SK-N-SH (cell line): ENCODE measurements around the gene ARGLU1. TPM values are rescaled to one million over a fixed set of nuclear protein-coding genes. Genes with fewer than 3 reads are reported as not detected.

Source experiments
- CTCF ChIA-PET: fragments of 300-600, 350-600 bp; formaldehyde crosslinking; extraction: SDS; loops from one replicate; lab custom pipeline; 2021; lab: Yijun Ruan, JAX
- POLR2A ChIA-PET: fragments of 350-600 bp; sonication (Branson Sonifier 250); formaldehyde crosslinking; extraction: SDS; loops from one replicate; lab custom pipeline; 2020; ENCODE audit warnings: antibody characterized with exemption, inconsistent platforms; lab: Yijun Ruan, JAX
- DNase-seq: peaks from one replicate; pipeline ENCODE4 v3.0.0; 2012
- H2AFZ ChIP-seq: fragments of 200-600 bp; sonication (generic); 2 replicates; pipeline ENCODE4 v1.8.1; 2016; ENCODE audit warnings: antibody characterized with exemption, mild to moderate bottlenecking, low read depth
- H3F3A ChIP-seq: fragments of 200-600 bp; sonication (generic); replicated peaks from 2 replicates; pipeline ENCODE3; 2016; ENCODE audit warnings: antibody characterized with exemption, mild to moderate bottlenecking; ENCODE audit not compliant: insufficient read depth
- H3K27ac ChIP-seq, 2 experiments: fragments of 200-500 bp in 1 of 2; fragments of 200-600 bp in 1 of 2; sonication (Bioruptor generic) in 1 of 2; sonication (generic), shearing (Covaris generic) in 1 of 2; 2 replicates each; pipeline versions ENCODE4 v1.5.1 to v1.6.1; 2014 to 2016; ENCODE audit warnings: low read depth in 2 of 2, inconsistent platforms in 1 of 2, low read length in 1 of 2, mild to moderate bottlenecking in 1 of 2, mixed read lengths in 1 of 2
- H3K27me3 ChIP-seq: fragments of 200-600 bp; sonication (generic), shearing (Covaris generic); 2 replicates; pipeline ENCODE4 v1.6.1; 2016; ENCODE audit warnings: mixed run types; ENCODE audit not compliant: insufficient read depth
- H3K36me3 ChIP-seq, 2 experiments: fragments of 200-500 bp in 1 of 2; fragments of 200-600 bp in 1 of 2; sonication (Bioruptor generic) in 1 of 2; sonication (generic) in 1 of 2; replicated peaks in 1 of 2; 2 replicates each; pipeline versions ENCODE3 to v1.5.1; 2014 to 2016; ENCODE audit warnings: low read length in 1 of 2, mild to moderate bottlenecking in 1 of 2; ENCODE audit not compliant: insufficient read depth in 2 of 2, control insufficient read depth in 1 of 2
- H3K4me1 ChIP-seq, 2 experiments: fragments of 200-500 bp in 1 of 2; fragments of 200-600 bp in 1 of 2; sonication (Bioruptor generic) in 1 of 2; sonication (generic), shearing (Covaris generic) in 1 of 2; 2 replicates each; pipeline versions ENCODE4 v1.5.1 to v1.6.1; 2014 to 2016; ENCODE audit warnings: low read depth in 1 of 2, low read length in 1 of 2, mixed run types in 1 of 2; ENCODE audit not compliant: insufficient read depth in 2 of 2, control insufficient read depth in 1 of 2
- H3K4me2 ChIP-seq: fragments of 200-600 bp; sonication (generic), shearing (Covaris generic); 2 replicates; pipeline ENCODE4 v1.6.1; 2017; ENCODE audit warnings: mixed run types
- H3K4me3 ChIP-seq, 2 experiments: fragments of 200-500 bp in 1 of 2; fragments of 200-600 bp in 1 of 2; sonication (Bioruptor generic) in 1 of 2; sonication (generic), shearing (Covaris generic) in 1 of 2; 2 replicates each; pipeline versions ENCODE4 v1.5.1 to v1.8.1; 2014 to 2016; ENCODE audit warnings: low read depth in 2 of 2, inconsistent platforms in 1 of 2, low read length in 1 of 2, mild to moderate bottlenecking in 1 of 2, mixed read lengths in 1 of 2, moderate library complexity in 1 of 2
- H3K79me2 ChIP-seq: fragments of 200-600 bp; sonication (generic); 2 replicates; pipeline ENCODE4 v1.8.1; 2017; ENCODE audit warnings: mild to moderate bottlenecking; ENCODE audit not compliant: insufficient read depth
- H3K9ac ChIP-seq: fragments of 200-600 bp; sonication (generic); 2 replicates; pipeline ENCODE4 v1.6.1; 2017; ENCODE audit warnings: mixed run types
- H3K9me2 ChIP-seq: fragments of 200-600 bp; sonication (generic); 2 replicates; pipeline ENCODE4 v1.6.1; 2017; ENCODE audit warnings: mixed run types
- H3K9me3 ChIP-seq: fragments of 200-600 bp; sonication (generic); 2 replicates; pipeline ENCODE4 v1.6.1; 2017; ENCODE audit warnings: mixed run types, mild to moderate bottlenecking, moderate library complexity
- H4K20me1 ChIP-seq: fragments of 200-600 bp; sonication (generic); 2 replicates; pipeline ENCODE4 v1.6.1; 2017; ENCODE audit warnings: mild to moderate bottlenecking, mixed run types; ENCODE audit not compliant: insufficient read depth
- CTCF ChIP-seq: fragments of 200-600 bp; sonication (generic); IDR thresholded peaks from 2 replicates; pipeline ENCODE4 v1.6.1; 2017; ENCODE audit warnings: antibody characterized with exemption, mild to moderate bottlenecking, moderate library complexity
- ELF1 ChIP-seq: IDR thresholded peaks from 2 replicates; pipeline ENCODE4 v1.4.0; 2012
- FOXJ3 ChIP-seq: sonication (generic); formaldehyde crosslinking; IDR thresholded peaks from 2 replicates; pipeline ENCODE4 v1.5.1; 2020; ENCODE audit warnings: mild to moderate bottlenecking, missing genetic modification reagents
- GABPA ChIP-seq: IDR thresholded peaks from 2 replicates; pipeline ENCODE4 v1.4.0; 2012; ENCODE audit warnings: low read depth, mild to moderate bottlenecking
- GATA2 ChIP-seq: sonication (generic); formaldehyde crosslinking; IDR thresholded peaks from 2 replicates; pipeline ENCODE4 v1.5.0; 2020; ENCODE audit warnings: mild to moderate bottlenecking, missing genetic modification reagents
- MXI1 ChIP-seq: IDR thresholded peaks from 2 replicates; pipeline ENCODE4 v1.6.1; 2012; ENCODE audit warnings: mild to moderate bottlenecking, low read depth, low read length, improper control_type of control experiment
- NFIC ChIP-seq: IDR thresholded peaks from 2 replicates; pipeline ENCODE4 v1.4.0; 2012; ENCODE audit warnings: borderline replicate concordance
- POLR2AphosphoS5 ChIP-seq: IDR thresholded peaks from 2 replicates; pipeline ENCODE4 v1.6.1; 2012; ENCODE audit warnings: low read depth, low read length
- RAD21 ChIP-seq: IDR thresholded peaks from 2 replicates; pipeline ENCODE4 v1.6.1; 2012; ENCODE audit warnings: mild to moderate bottlenecking, low read length
- RCOR1 ChIP-seq: fragments of 150-350 bp; IDR thresholded peaks from 2 replicates; pipeline ENCODE4 v1.6.1; 2017; ENCODE audit warnings: antibody characterized with exemption, low read length
- RFX5 ChIP-seq: IDR thresholded peaks from 2 replicates; pipeline ENCODE4 v1.6.1; 2012; ENCODE audit warnings: mild to moderate bottlenecking, improper control_type of control experiment, low read length
- RXRA ChIP-seq: IDR thresholded peaks from 2 replicates; pipeline ENCODE4 v1.4.0; 2012; ENCODE audit warnings: low read depth, mild to moderate bottlenecking, borderline replicate concordance
- SIN3A ChIP-seq: IDR thresholded peaks from 2 replicates; pipeline ENCODE4 v1.6.1; 2012; ENCODE audit warnings: low read depth, mild to moderate bottlenecking, low read length, moderate library complexity, borderline replicate concordance
- SMC3 ChIP-seq: IDR thresholded peaks from 2 replicates; pipeline ENCODE4 v1.6.1; 2012; ENCODE audit warnings: low read depth, low read length, improper control_type of control experiment
- TCF12 ChIP-seq: IDR thresholded peaks from 2 replicates; pipeline ENCODE4 v1.4.0; 2012
- TEAD4 ChIP-seq: IDR thresholded peaks from 2 replicates; pipeline ENCODE4 v1.4.0; 2012; ENCODE audit warnings: mild to moderate bottlenecking, borderline replicate concordance; ENCODE audit not compliant: insufficient read depth
- USF2 ChIP-seq: fragments of 150-350 bp; IDR thresholded peaks from 2 replicates; pipeline ENCODE4 v1.6.1; 2017; ENCODE audit warnings: antibody characterized with exemption, low read length, low read depth, borderline replicate concordance
- YY1 ChIP-seq: IDR thresholded peaks from 2 replicates; pipeline ENCODE4 v1.4.0; 2012; ENCODE audit warnings: low read depth, mild to moderate bottlenecking
- ZBTB33 ChIP-seq: IDR thresholded peaks from 2 replicates; pipeline ENCODE4 v1.4.0; 2012; ENCODE audit warnings: low read depth, borderline replicate concordance
- WGBS: methylation state at CpG from one replicate; pipeline ENCODE4 v1.1.6; 2017; ENCODE audit warnings: low lambda C conversion rate; 5-methylcytosine and 5-hydroxymethylcytosine counted together
- polyA plus RNA-seq, 3 experiments: library from polyadenylated mRNA; depleted of rRNA; stranded (reverse); fragments of >200 nt; gene quantifications; 2 replicates each; pipeline ENCODE4 v1.2.3, GENCODE V29; 2012
- TF ChIP-seq, protein P1 (sequence below): IDR thresholded peaks from 2 replicates; pipeline ENCODE4 v1.4.0; 2012; ENCODE audit warnings: low read depth, borderline replicate concordance
- TF ChIP-seq, protein P2 (sequence below): IDR thresholded peaks from 2 replicates; pipeline ENCODE4; 2012
- TF ChIP-seq, protein P3 (sequence below): IDR thresholded peaks from 2 replicates; pipeline ENCODE4 v1.6.1; 2012; ENCODE audit warnings: mild to moderate bottlenecking, low read depth, low read length, moderate library complexity

The ARGLU1 gene
- polyA plus RNA-seq, 1 of the 3 experiments (the other 2 are of a cell fraction), result 101 TPM

DNA sequence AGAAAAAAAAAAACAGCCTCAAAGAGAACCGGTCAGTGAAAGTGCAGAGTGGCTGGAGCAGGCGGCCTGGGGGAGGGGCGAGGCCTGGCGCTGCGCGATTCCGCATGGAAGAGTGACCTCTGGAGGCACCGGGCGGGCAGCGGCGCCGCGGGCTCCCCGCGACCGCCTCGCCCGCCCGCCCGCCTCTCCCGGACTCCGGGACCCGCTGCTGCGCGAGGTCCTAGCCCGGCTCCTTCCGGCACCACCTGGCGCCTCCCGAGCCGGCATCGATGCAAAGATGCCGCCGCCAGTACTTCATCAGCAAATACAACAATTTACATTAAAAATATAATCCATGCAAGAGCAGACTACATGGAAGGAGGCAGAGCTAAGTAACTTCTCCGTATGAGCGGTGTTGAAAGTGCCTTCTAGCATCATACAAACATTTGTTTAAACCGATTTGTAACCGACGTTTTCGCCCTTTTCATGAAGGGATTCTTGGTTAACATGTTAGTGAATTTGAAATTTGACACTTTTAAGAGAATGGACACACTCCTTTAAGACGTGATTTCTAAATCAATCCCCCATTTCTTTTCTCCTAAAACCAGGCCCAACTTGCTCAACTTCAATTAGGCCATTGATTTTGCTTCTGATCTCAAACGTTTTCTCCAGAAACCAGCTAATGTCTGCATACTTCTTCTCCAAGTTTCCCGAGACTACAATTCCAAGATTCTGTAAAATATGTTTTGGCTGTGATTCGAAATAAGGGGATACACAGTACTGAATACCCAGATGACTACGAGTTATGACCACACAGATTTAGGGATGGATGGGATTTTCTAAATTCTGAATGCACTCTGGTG lies 34.6 kb downstream of the ARGLU1 start:
- peak overlapping the region; percentile 11; the same call in 1 of the 2 replicates for H3K9ac ChIP-seq
- peak overlapping the region; percentile 20 to 82; a peak in 3 of 4 replicates for H3K27ac ChIP-seq
- TF ChIP-seq ZBTB33, result no peak
- TF ChIP-seq YY1, result no peak
- TF ChIP-seq ELF1, result no peak
- peak; percentile 68 for TF ChIP-seq CTCF
- TF ChIP-seq GATA2 (CRISPR knock-in tag), result no peak
- peak; percentile 81 for TF ChIP-seq RAD21
- TF ChIP-seq TCF12, result no peak
- TF ChIP-seq, protein P1, sequence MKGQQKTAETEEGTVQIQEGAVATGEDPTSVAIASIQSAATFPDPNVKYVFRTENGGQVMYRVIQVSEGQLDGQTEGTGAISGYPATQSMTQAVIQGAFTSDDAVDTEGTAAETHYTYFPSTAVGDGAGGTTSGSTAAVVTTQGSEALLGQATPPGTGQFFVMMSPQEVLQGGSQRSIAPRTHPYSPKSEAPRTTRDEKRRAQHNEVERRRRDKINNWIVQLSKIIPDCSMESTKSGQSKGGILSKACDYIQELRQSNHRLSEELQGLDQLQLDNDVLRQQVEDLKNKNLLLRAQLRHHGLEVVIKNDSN, result no peak
- no peak for TF ChIP-seq FOXJ3 (CRISPR knock-in tag)
- TF ChIP-seq, protein P2, sequence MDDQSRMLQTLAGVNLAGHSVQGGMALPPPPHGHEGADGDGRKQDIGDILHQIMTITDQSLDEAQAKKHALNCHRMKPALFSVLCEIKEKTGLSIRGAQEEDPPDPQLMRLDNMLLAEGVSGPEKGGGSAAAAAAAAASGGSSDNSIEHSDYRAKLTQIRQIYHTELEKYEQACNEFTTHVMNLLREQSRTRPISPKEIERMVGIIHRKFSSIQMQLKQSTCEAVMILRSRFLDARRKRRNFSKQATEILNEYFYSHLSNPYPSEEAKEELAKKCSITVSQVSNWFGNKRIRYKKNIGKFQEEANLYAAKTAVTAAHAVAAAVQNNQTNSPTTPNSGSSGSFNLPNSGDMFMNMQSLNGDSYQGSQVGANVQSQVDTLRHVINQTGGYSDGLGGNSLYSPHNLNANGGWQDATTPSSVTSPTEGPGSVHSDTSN, result no peak
- no peak for TF ChIP-seq SIN3A
- no peak for TF ChIP-seq MXI1
- TF ChIP-seq TEAD4, result no peak
- TF ChIP-seq USF2, result no peak
- no peak for TF ChIP-seq GABPA
- no peak for TF ChIP-seq POLR2AphosphoS5
- TF ChIP-seq RCOR1, result no peak
- no peak for TF ChIP-seq RFX5
- peak; percentile 67 for TF ChIP-seq SMC3
- TF ChIP-seq RXRA, result no peak
- no peak for TF ChIP-seq NFIC
- TF ChIP-seq, protein P3, sequence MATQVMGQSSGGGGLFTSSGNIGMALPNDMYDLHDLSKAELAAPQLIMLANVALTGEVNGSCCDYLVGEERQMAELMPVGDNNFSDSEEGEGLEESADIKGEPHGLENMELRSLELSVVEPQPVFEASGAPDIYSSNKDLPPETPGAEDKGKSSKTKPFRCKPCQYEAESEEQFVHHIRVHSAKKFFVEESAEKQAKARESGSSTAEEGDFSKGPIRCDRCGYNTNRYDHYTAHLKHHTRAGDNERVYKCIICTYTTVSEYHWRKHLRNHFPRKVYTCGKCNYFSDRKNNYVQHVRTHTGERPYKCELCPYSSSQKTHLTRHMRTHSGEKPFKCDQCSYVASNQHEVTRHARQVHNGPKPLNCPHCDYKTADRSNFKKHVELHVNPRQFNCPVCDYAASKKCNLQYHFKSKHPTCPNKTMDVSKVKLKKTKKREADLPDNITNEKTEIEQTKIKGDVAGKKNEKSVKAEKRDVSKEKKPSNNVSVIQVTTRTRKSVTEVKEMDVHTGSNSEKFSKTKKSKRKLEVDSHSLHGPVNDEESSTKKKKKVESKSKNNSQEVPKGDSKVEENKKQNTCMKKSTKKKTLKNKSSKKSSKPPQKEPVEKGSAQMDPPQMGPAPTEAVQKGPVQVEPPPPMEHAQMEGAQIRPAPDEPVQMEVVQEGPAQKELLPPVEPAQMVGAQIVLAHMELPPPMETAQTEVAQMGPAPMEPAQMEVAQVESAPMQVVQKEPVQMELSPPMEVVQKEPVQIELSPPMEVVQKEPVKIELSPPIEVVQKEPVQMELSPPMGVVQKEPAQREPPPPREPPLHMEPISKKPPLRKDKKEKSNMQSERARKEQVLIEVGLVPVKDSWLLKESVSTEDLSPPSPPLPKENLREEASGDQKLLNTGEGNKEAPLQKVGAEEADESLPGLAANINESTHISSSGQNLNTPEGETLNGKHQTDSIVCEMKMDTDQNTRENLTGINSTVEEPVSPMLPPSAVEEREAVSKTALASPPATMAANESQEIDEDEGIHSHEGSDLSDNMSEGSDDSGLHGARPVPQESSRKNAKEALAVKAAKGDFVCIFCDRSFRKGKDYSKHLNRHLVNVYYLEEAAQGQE, result 0 out of 2 replicates have a peak, but pooled peaks have one; percentile 28

More for the DNA sequence above, 34.6 kb downstream of the ARGLU1 start:
- no peaks in the 10 kb centered on the region for H3K27me3 ChIP-seq
- H3K4me1 ChIP-seq, result peaks cover 0 to 30% of the 10 kb centered on the region in 2 experiments; a peak in 2 of 4 replicates
- ChIA-PET CTCF (interaction anchor here (0.7 to 7.1 kb wide), 8 partner anchors 8 to 1962 kb away, joined by 3 to 58 read pairs (median 3); partner anchors contain the start of gene ARGLU1), POLR2A (no interaction called here)
- peaks cover 26% of the 10 kb centered on the region; the same call in 1 of the 2 replicates for H3K79me2 ChIP-seq
- no peaks in the 10 kb centered on the region for H3K9me3 ChIP-seq
- H4K20me1 ChIP-seq, result no peaks in the 10 kb centered on the region; the same call in 1 of the 2 replicates
- peaks cover 17% of the 10 kb centered on the region for H3F3A ChIP-seq
- H3K9me2 ChIP-seq, result no peaks in the 10 kb centered on the region
- H3K4me3 ChIP-seq, result peak overlapping the region; percentile 65 to 77
- H2AFZ ChIP-seq, result peak overlapping the region; percentile 10; the same call in 1 of the 2 replicates
- H3K4me2 ChIP-seq, result peak overlapping the region; percentile 76
- 12% methylated on average over 26 of the region's 44 CpGs for WGBS
- no peaks in the 10 kb centered on the region for H3K36me3 ChIP-seq
- peak; percentile 84 for DNase-seq
